HepG2 (cell line): ENCODE measurements around the gene MEF2A. TPM values are rescaled to one million over a fixed set of nuclear protein-coding genes. Genes with fewer than 3 reads are reported as not detected.

Source experiments
- BRCA1 ChIP-seq: sonication (generic); formaldehyde crosslinking; IDR thresholded peaks from 2 replicates; pipeline ENCODE4 v1.4.0; 2020; ENCODE audit warnings: missing genetic modification reagents
- GATA4 ChIP-seq: sonication (generic); IDR thresholded peaks from 2 replicates; pipeline ENCODE4 v1.6.1; 2016; ENCODE audit warnings: antibody characterized with exemption, low read depth, borderline replicate concordance
- HOXA5 ChIP-seq: sonication (generic); formaldehyde crosslinking; IDR thresholded peaks from 2 replicates; pipeline ENCODE4 v1.4.0; 2020; ENCODE audit warnings: missing genetic modification reagents
- MAFG ChIP-seq: sonication (generic); formaldehyde crosslinking; IDR thresholded peaks from 2 replicates; pipeline ENCODE4 v1.5.1; 2020; ENCODE audit warnings: mild to moderate bottlenecking, missing genetic modification reagents
- MIER3 ChIP-seq: IDR thresholded peaks from 2 replicates; pipeline ENCODE4 v1.6.1; 2016; ENCODE audit warnings: missing compliant biosample characterization, borderline replicate concordance
- NFRKB ChIP-seq: fragments of 450-650 bp; IDR thresholded peaks from 2 replicates; pipeline ENCODE4 v1.6.1; 2017
- NONO ChIP-seq, 2 experiments: fragments of 450-650 bp in 1 of 2; sonication (generic) in 1 of 2; formaldehyde crosslinking in 1 of 2; IDR thresholded peaks in 1 of 2; conservative IDR thresholded peaks in 1 of 2; 2 replicates each; pipeline versions ENCODE4 v1.6.1 to v1.8.0; 2017 to 2022; ENCODE audit warnings: mild to moderate bottlenecking in 1 of 2, missing genetic modification reagents in 1 of 2, moderate library complexity in 1 of 2
- SALL2 ChIP-seq: sonication (generic); formaldehyde crosslinking; IDR thresholded peaks from 2 replicates; pipeline ENCODE4 v1.8.1; 2023; ENCODE audit warnings: mild to moderate bottlenecking, missing genetic modification reagents, inconsistent platforms
- ZNF207 ChIP-seq: fragments of 450-650 bp; IDR thresholded peaks from 2 replicates; pipeline ENCODE4 v1.6.1; 2016; ENCODE audit warnings: antibody characterized with exemption, borderline replicate concordance
- ZNF574 ChIP-seq: sonication (generic); formaldehyde crosslinking; IDR thresholded peaks from 2 replicates; pipeline ENCODE4 v1.4.0; 2020; ENCODE audit warnings: missing genetic modification reagents
- polyA plus RNA-seq, 8 experiments: library from polyadenylated mRNA; depleted of rRNA in 3 of 8; stranded (reverse) in 7 of 8; unstranded in 1 of 8; fragments of >200 nt; fragmentation: Illumina TruSeq in 4 of 8; extraction: Trizol in 4 of 8; gene quantifications; 2 replicates each; pipeline versions ENCODE4 v1.2.1 to v1.2.3, GENCODE V29; 2011 to 2016; ENCODE audit warnings: low read depth in 4 of 8, missing spikeins in 1 of 8, mixed read lengths in 1 of 8; ENCODE audit not compliant: insufficient read depth in 1 of 8
- total RNA-seq, 5 experiments: library from RNA; depleted of rRNA; stranded (reverse); fragments of >200 nt; fragmentation: Illumina TruSeq; extraction: Trizol; gene quantifications; 2 replicates each; pipeline ENCODE4 v1.2.3, GENCODE V29; 2016; ENCODE audit warnings: low read depth in 1 of 5
- TF ChIP-seq, protein P1 (sequence below): sonication (generic); formaldehyde crosslinking; IDR thresholded peaks from 2 replicates; pipeline ENCODE4 v1.5.1; 2020; ENCODE audit warnings: mild to moderate bottlenecking, moderate library complexity, missing genetic modification reagents
- TF ChIP-seq, protein P2 (sequence below): sonication (generic); formaldehyde crosslinking; IDR thresholded peaks from 2 replicates; pipeline ENCODE4 v1.4.0; 2020; ENCODE audit warnings: missing genetic modification reagents, borderline replicate concordance
- TF ChIP-seq, protein P3 (sequence below): IDR thresholded peaks from 2 replicates; pipeline ENCODE4 v1.6.1; 2016; ENCODE audit warnings: low read depth, control low read depth

MEF2A gene
- total and polyA plus RNA-seq, 2 of the 13 experiments (the other 11 are each of a cell fraction or from before 2014, with no cell fraction given), result 15.2 to 24.4 TPM

GRCh38 chr15:99733268-99734039 is 167.7 kb downstream of the MEF2A start, which contains the start of gene LYSMD4 (continued):
- TF ChIP-seq NONO (IDR thresholded peaks at IDR 0.05), result no peak
- no peak for TF ChIP-seq NONO (CRISPR knock-in tag; conservative IDR thresholded peaks at IDR 0.05)
- no peak for TF ChIP-seq MAFG
- TF ChIP-seq MIER3 (CRISPR knock-in tag), result no peak
- TF ChIP-seq BRCA1, result no peak
- TF ChIP-seq GATA4, result no peak
- TF ChIP-seq HOXA5 (CRISPR knock-in tag), result no peak
- no peak for TF ChIP-seq NFRKB
- TF ChIP-seq, protein P1, sequence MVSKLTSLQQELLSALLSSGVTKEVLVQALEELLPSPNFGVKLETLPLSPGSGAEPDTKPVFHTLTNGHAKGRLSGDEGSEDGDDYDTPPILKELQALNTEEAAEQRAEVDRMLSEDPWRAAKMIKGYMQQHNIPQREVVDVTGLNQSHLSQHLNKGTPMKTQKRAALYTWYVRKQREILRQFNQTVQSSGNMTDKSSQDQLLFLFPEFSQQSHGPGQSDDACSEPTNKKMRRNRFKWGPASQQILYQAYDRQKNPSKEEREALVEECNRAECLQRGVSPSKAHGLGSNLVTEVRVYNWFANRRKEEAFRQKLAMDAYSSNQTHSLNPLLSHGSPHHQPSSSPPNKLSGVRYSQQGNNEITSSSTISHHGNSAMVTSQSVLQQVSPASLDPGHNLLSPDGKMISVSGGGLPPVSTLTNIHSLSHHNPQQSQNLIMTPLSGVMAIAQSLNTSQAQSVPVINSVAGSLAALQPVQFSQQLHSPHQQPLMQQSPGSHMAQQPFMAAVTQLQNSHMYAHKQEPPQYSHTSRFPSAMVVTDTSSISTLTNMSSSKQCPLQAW (CRISPR knock-in tag), result peak; percentile 44; the same call in 1 of the 2 replicates
- TF ChIP-seq ZNF574, result peak; percentile 10; the same call in 1 of the 2 replicates
- TF ChIP-seq, protein P2, sequence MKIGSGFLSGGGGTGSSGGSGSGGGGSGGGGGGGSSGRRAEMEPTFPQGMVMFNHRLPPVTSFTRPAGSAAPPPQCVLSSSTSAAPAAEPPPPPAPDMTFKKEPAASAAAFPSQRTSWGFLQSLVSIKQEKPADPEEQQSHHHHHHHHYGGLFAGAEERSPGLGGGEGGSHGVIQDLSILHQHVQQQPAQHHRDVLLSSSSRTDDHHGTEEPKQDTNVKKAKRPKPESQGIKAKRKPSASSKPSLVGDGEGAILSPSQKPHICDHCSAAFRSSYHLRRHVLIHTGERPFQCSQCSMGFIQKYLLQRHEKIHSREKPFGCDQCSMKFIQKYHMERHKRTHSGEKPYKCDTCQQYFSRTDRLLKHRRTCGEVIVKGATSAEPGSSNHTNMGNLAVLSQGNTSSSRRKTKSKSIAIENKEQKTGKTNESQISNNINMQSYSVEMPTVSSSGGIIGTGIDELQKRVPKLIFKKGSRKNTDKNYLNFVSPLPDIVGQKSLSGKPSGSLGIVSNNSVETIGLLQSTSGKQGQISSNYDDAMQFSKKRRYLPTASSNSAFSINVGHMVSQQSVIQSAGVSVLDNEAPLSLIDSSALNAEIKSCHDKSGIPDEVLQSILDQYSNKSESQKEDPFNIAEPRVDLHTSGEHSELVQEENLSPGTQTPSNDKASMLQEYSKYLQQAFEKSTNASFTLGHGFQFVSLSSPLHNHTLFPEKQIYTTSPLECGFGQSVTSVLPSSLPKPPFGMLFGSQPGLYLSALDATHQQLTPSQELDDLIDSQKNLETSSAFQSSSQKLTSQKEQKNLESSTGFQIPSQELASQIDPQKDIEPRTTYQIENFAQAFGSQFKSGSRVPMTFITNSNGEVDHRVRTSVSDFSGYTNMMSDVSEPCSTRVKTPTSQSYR, result no peak
- TF ChIP-seq SALL2 (CRISPR knock-in tag), result no peak
- TF ChIP-seq, protein P3, sequence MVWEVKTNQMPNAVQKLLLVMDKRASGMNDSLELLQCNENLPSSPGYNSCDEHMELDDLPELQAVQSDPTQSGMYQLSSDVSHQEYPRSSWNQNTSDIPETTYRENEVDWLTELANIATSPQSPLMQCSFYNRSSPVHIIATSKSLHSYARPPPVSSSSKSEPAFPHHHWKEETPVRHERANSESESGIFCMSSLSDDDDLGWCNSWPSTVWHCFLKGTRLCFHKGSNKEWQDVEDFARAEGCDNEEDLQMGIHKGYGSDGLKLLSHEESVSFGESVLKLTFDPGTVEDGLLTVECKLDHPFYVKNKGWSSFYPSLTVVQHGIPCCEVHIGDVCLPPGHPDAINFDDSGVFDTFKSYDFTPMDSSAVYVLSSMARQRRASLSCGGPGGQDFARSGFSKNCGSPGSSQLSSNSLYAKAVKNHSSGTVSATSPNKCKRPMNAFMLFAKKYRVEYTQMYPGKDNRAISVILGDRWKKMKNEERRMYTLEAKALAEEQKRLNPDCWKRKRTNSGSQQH (CRISPR knock-in tag), result no peak
- no peak for TF ChIP-seq ZNF207
